B cell (primary cell): ENCODE results near the gene CDK8. TPM values are rescaled to one million over a fixed set of nuclear protein-coding genes. Genes with fewer than 3 reads are reported as not detected.

Experiments used
- ATAC-seq: fragments of 200-7000 bp; cut with Tn5 transposase; one replicate; pipeline ENCODE4 v1.10.0; 2021; ENCODE audit warnings: low read depth, mild to moderate bottlenecking, moderate number of reproducible peaks, moderate library complexity
- CTCF ChIA-PET: fragments of 350-600 bp; sonication (Branson Sonifier 250); formaldehyde crosslinking; loops from one replicate; lab custom pipeline; 2021; ENCODE audit warnings: antibody characterized with exemption, inconsistent platforms; lab: Charles Lee
- POLR2A ChIA-PET: fragments of 350-600 bp; sonication (Branson Sonifier 250); formaldehyde crosslinking; loops from one replicate; lab custom pipeline; 2021; ENCODE audit warnings: antibody characterized with exemption; lab: Charles Lee
- DNase-seq: peaks from one replicate; pipeline ENCODE4 v3.0.0; 2013
- H2AFZ ChIP-seq: 2 replicates; pipeline ENCODE4 v1.6.1; 2012; ENCODE audit warnings: mild to moderate bottlenecking, low read depth, low read length; ENCODE audit not compliant: insufficient read depth, poor library complexity, severe bottlenecking
- H3K27ac ChIP-seq, 2 donors: 1 replicate in 1 of 2; 2 replicates in 1 of 2; pipeline ENCODE4 v1.5.1; 2012 to 2013; ENCODE audit warnings: low read length in 2 of 2, mild to moderate bottlenecking in 2 of 2, moderate library complexity in 1 of 2
- H3K27me3 ChIP-seq, 4 experiments: fragments of 200-600 bp in 1 of 4; sonication (generic) in 1 of 4; replicated peaks in 1 of 4; 1 replicate in 2 of 4; 2 replicates in 2 of 4; pipeline versions ENCODE4 v1.6.1 to v1.7.0; 2013 to 2016; ENCODE audit warnings: low read length in 3 of 4, mild to moderate bottlenecking in 2 of 4, mixed read lengths in 1 of 4, moderate library complexity in 1 of 4; ENCODE audit not compliant: insufficient read depth in 4 of 4, control insufficient read depth in 3 of 4; ENCODE audit errors: control extremely low read depth in 1 of 4
- H3K36me3 ChIP-seq, 2 experiments: replicated peaks in 1 of 2; 1 replicate in 1 of 2; 2 replicates in 1 of 2; pipeline versions ENCODE4 v1.6.1 to v1.7.1; 2013; ENCODE audit warnings: low read length in 1 of 2; ENCODE audit not compliant: insufficient read depth in 2 of 2, control insufficient read depth in 1 of 2; ENCODE audit errors: control extremely low read depth in 1 of 2, extremely low read depth in 1 of 2
- H3K4me1 ChIP-seq, 2 donors: fragments of 200-600 bp in 1 of 2; sonication (generic) in 1 of 2; 1 replicate in 1 of 2; 2 replicates in 1 of 2; pipeline versions ENCODE4 v1.5.1 to v1.6.1; 2013 to 2017; ENCODE audit warnings: low read length in 2 of 2; ENCODE audit not compliant: control insufficient read depth in 2 of 2, insufficient read depth in 2 of 2
- H3K4me2 ChIP-seq: replicated peaks from 2 replicates; pipeline ENCODE3; 2012; ENCODE audit warnings: mild to moderate bottlenecking, low read depth, low read length; ENCODE audit not compliant: poor library complexity, severe bottlenecking
- H3K4me3 ChIP-seq, 5 experiments: fragments of 200-600 bp in 1 of 5; sonication (generic) in 1 of 5; 1 replicate in 3 of 5; 2 replicates in 2 of 5; pipeline versions ENCODE4 v1.5.1 to v1.7.0; 2011 to 2016; ENCODE audit warnings: low read length in 4 of 5, mild to moderate bottlenecking in 4 of 5, low read depth in 2 of 5, control low read depth in 1 of 5, moderate library complexity in 1 of 5; ENCODE audit not compliant: insufficient read depth in 1 of 5; ENCODE audit errors: control extremely low read depth in 1 of 5, extremely low read depth in 1 of 5
- H3K79me2 ChIP-seq: fragments of 200-600 bp; sonication (generic); one replicate; pipeline ENCODE4 v1.6.0; 2016; ENCODE audit warnings: low read length; ENCODE audit not compliant: control insufficient read depth, insufficient read depth
- H3K9ac ChIP-seq: fragments of 200-600 bp; sonication (generic); 2 replicates; pipeline ENCODE4 v1.6.1; 2017; ENCODE audit warnings: mild to moderate bottlenecking, low read length, moderate library complexity
- H3K9me3 ChIP-seq, 3 donors: one replicate each; pipeline versions ENCODE4 v1.6.1 to v1.7.1; 2013; ENCODE audit warnings: low read length in 2 of 3; ENCODE audit not compliant: control insufficient read depth in 2 of 3, insufficient read depth in 1 of 3; ENCODE audit errors: control extremely low read depth in 1 of 3
- H4K20me1 ChIP-seq: 2 replicates; pipeline ENCODE4 v1.6.0; 2012; ENCODE audit warnings: mild to moderate bottlenecking, low read length; ENCODE audit not compliant: insufficient read depth, control insufficient read depth, poor library complexity, severe bottlenecking
- H3K27ac Mint-ChIP-seq: one replicate; pipeline ENCODE4 v1.8.0; 2021; ENCODE audit warnings: mixed read lengths
- H3K27me3 Mint-ChIP-seq: one replicate; pipeline ENCODE4 v1.8.0; 2021; ENCODE audit warnings: mixed read lengths
- H3K4me1 Mint-ChIP-seq: one replicate; pipeline ENCODE4 v1.8.0; 2021; ENCODE audit warnings: mixed read lengths
- H3K4me3 Mint-ChIP-seq: one replicate; pipeline ENCODE4 v1.8.0; 2021; ENCODE audit warnings: mixed read lengths
- H3K9me3 Mint-ChIP-seq: one replicate; pipeline ENCODE4 v1.8.0; 2022; ENCODE audit warnings: mixed read lengths; ENCODE audit not compliant: insufficient read depth
- CTCF ChIP-seq: fragments of 200-600 bp; IDR thresholded peaks from one replicate; pipeline ENCODE4 v1.8.0; 2022; ENCODE audit warnings: antibody characterized with exemption, mild to moderate bottlenecking
- EZH2 ChIP-seq: IDR thresholded peaks from 2 replicates; pipeline ENCODE4 v1.6.1; 2012; ENCODE audit warnings: borderline replicate concordance, low read depth, mild to moderate bottlenecking, moderate library complexity, low read length; ENCODE audit not compliant: insufficient read depth, poor library complexity, severe bottlenecking
- WGBS: methylation state at CpG from one replicate; pipeline ENCODE4 v1.1.5; 2013; ENCODE audit warnings: missing lambda C conversion rate; ENCODE audit not compliant: insufficient coverage; 5-methylcytosine and 5-hydroxymethylcytosine counted together
- intact Hi-C: fragments of 100-400 bp; cut with micrococcal nuclease; formaldehyde crosslinking; loops from one replicate; pipeline ENCODE4 v1.10.0; 2022
- polyA plus RNA-seq: library from polyadenylated mRNA; depleted of rRNA; stranded (reverse); fragments of >200 nt; gene quantifications from 2 replicates; pipeline ENCODE4 v1.2.3, GENCODE V29; 2012
- total RNA-seq, 2 donors: library from RNA; stranded (reverse); fragments of 120-200 nt in 1 of 2; gene quantifications; 1 replicate in 1 of 2; 2 replicates in 1 of 2; pipeline versions ENCODE4 v1.2.3 to v1.2.4, GENCODE V29; 2013 to 2022

Gene CDK8
- total and polyA plus RNA-seq, 2 donors (not counting 1 experiment from before 2014, with no cell fraction given), result 10.8 to 13.5 TPM

- Mint-ChIP-seq H3K4me3 (no peak overlapping the region), H3K4me1 (no peaks in the 10 kb centered on the region), H3K27me3 (peaks cover 9% of the 10 kb centered on the region), H3K9me3 (no peaks in the 10 kb centered on the region), H3K27ac (no peak overlapping the region)
- H2AFZ ChIP-seq, result no peak overlapping the region
- no peak overlapping the region for H3K9ac ChIP-seq
- no peaks in the 10 kb centered on the region for H3K36me3 ChIP-seq
- ChIA-PET CTCF (no interaction called here), POLR2A (no interaction called here)
- no peaks in the 10 kb centered on the region for H4K20me1 ChIP-seq
- DNase-seq, result no peak
- H3K27ac ChIP-seq, result no peak overlapping the region
- peaks cover 0 to 15% (median 1%) of the 10 kb centered on the region in 4 experiments for H3K27me3 ChIP-seq
- H3K4me3 ChIP-seq, result no peak overlapping the region
- H3K4me2 ChIP-seq, result no peak overlapping the region
- WGBS, result no CpG with 5 or more reads among the region's 7 CpGs
- H3K9me3 ChIP-seq, result no peaks in the 10 kb centered on the region
- ATAC-seq, result no peak
- intact Hi-C loops, result no loop called here
- TF ChIP-seq EZH2 (no peak), CTCF (no peak)
- H3K79me2 ChIP-seq, result no peaks in the 10 kb centered on the region
- no peaks in the 10 kb centered on the region for H3K4me1 ChIP-seq
Measured at GRCh38 chr13:26422036-26422435, 168.1 kb downstream of the CDK8 start.

GRCh38 chr13:26423629-26424028, 169.7 kb downstream of the CDK8 start:
- H3K27ac Mint-ChIP-seq, result no peak overlapping the region
- intact Hi-C loops, result no loop called here
- H2AFZ ChIP-seq, result no peak overlapping the region
- peaks cover 9% of the 10 kb centered on the region for H3K27me3 Mint-ChIP-seq
- peaks cover 0 to 15% (median 2%) of the 10 kb centered on the region in 4 experiments for H3K27me3 ChIP-seq
- H3K4me2 ChIP-seq, result no peak overlapping the region
- no peaks in the 10 kb centered on the region for H3K9me3 ChIP-seq
- DNase-seq, result no peak
- H4K20me1 ChIP-seq, result no peaks in the 10 kb centered on the region
- no peaks in the 10 kb centered on the region for H3K79me2 ChIP-seq
- no peak overlapping the region for H3K4me3 ChIP-seq
- no peak overlapping the region for H3K9ac ChIP-seq
- no peak overlapping the region for H3K4me3 Mint-ChIP-seq
- WGBS, result 88% methylated on average over 1 of the region's 3 CpGs
- H3K9me3 Mint-ChIP-seq, result no peaks in the 10 kb centered on the region
- no peaks in the 10 kb centered on the region for H3K4me1 Mint-ChIP-seq
- ATAC-seq, result no peak
- no peaks in the 10 kb centered on the region for H3K4me1 ChIP-seq
- no peak overlapping the region for H3K27ac ChIP-seq
- ChIA-PET CTCF (no interaction called here), POLR2A (no interaction called here)
- TF ChIP-seq EZH2 (no peak), CTCF (no peak)
- no peaks in the 10 kb centered on the region for H3K36me3 ChIP-seq
